Neutrophil (primary cell): Measurements from ENCODE around the gene CRYGS.

Experiments
- H3K27ac ChIP-seq: fragments of 200-600 bp; sonication (generic); 2 replicates; pipeline ENCODE4 v1.5.1; 2016; ENCODE audit warnings: mild to moderate bottlenecking, moderate library complexity
- H3K27me3 ChIP-seq: fragments of 200-600 bp; sonication (generic); 2 replicates; pipeline ENCODE4 v1.6.0; 2016; ENCODE audit warnings: mild to moderate bottlenecking
- H3K36me3 ChIP-seq: fragments of 200-600 bp; sonication (generic); 2 replicates; pipeline ENCODE4 v1.5.1; 2017
- H3K4me1 ChIP-seq, 2 experiments: fragments of 200-600 bp in 1 of 2; sonication (generic) in 1 of 2; 1 replicate in 1 of 2; 2 replicates in 1 of 2; pipeline versions ENCODE4 v1.5.1 to v1.6.1; 2013 to 2016; ENCODE audit warnings: low read depth in 1 of 2, low read length in 1 of 2, mild to moderate bottlenecking in 1 of 2, moderate library complexity in 1 of 2; ENCODE audit not compliant: control insufficient read depth in 1 of 2, insufficient read depth in 1 of 2
- H3K4me3 ChIP-seq, 2 experiments: fragments of 200-600 bp in 1 of 2; sonication (generic) in 1 of 2; 1 replicate in 1 of 2; 2 replicates in 1 of 2; pipeline ENCODE4 v1.5.1; 2013 to 2016; ENCODE audit warnings: low read depth in 1 of 2, low read length in 1 of 2, mild to moderate bottlenecking in 1 of 2, moderate library complexity in 1 of 2
- H3K9me3 ChIP-seq: fragments of 200-600 bp; sonication (generic); 2 replicates; pipeline ENCODE4 v1.5.1; 2016
- CTCF ChIP-seq: fragments of 200-600 bp; sonication (generic); IDR thresholded peaks from 2 replicates; pipeline ENCODE4 v1.5.1; 2016; ENCODE audit warnings: antibody characterized with exemption

Gene CRYGS

GRCh38 chr3:186496635-186497034 is 47.5 kb downstream of the CRYGS start:
- Histone ChIP-seq H3K4me1 (no peaks in the 10 kb centered on the region), H3K27me3 (no peaks in the 10 kb centered on the region), H3K9me3 (no peaks in the 10 kb centered on the region), H3K27ac (no peak overlapping the region), H3K4me3 (no peak overlapping the region), H3K36me3 (no peaks in the 10 kb centered on the region)
- TF ChIP-seq CTCF = no peak

GRCh38 chr3:186496016-186496415 is 48.2 kb downstream of the CRYGS start:
- H3K4me1 ChIP-seq = no peaks in the 10 kb centered on the region
- no peaks in the 10 kb centered on the region for H3K27me3 ChIP-seq
- no peaks in the 10 kb centered on the region for H3K9me3 ChIP-seq
- TF ChIP-seq CTCF = no peak
- H3K4me3 ChIP-seq = no peak overlapping the region
- H3K36me3 ChIP-seq = no peaks in the 10 kb centered on the region
- H3K27ac ChIP-seq = no peak overlapping the region

- Histone ChIP-seq H3K27ac (no peak overlapping the region), H3K27me3 (no peaks in the 10 kb centered on the region), H3K36me3 (no peaks in the 10 kb centered on the region), H3K4me3 (no peak overlapping the region), H3K9me3 (no peaks in the 10 kb centered on the region), H3K4me1 (no peaks in the 10 kb centered on the region)
- TF ChIP-seq CTCF = no peak
These were observed 50.5 kb downstream of the CRYGS start for GRCh38 chr3:186493525-186494255.

- no peaks in the 10 kb centered on the region for H3K9me3 ChIP-seq
- H3K36me3 ChIP-seq = no peaks in the 10 kb centered on the region
- TF ChIP-seq CTCF = no peak
- H3K27ac ChIP-seq = no peak overlapping the region
- H3K27me3 ChIP-seq = no peaks in the 10 kb centered on the region
- H3K4me3 ChIP-seq = no peak overlapping the region
- no peaks in the 10 kb centered on the region for H3K4me1 ChIP-seq
These were observed 51.7 kb downstream of the CRYGS start for GRCh38 chr3:186492385-186492984.

- Histone ChIP-seq H3K27me3 (no peaks in the 10 kb centered on the region), H3K36me3 (no peaks in the 10 kb centered on the region), H3K4me1 (no peaks in the 10 kb centered on the region), H3K27ac (no peak overlapping the region), H3K9me3 (no peaks in the 10 kb centered on the region), H3K4me3 (no peak overlapping the region)
- no peak for TF ChIP-seq CTCF
These were observed 54.7 kb downstream of the CRYGS start for GRCh38 chr3:186489507-186489906.
